Mesenchymal stem cell (in vitro differentiated cells and primary cell): ENCODE measurements around the gene CLEC4G.
"Not testable (repeated sequence)": the region's sequence is repeated elsewhere in the genome, so short reads cannot be mapped to it uniquely, and the experiment has no call there.

Experiments
- DNase-seq: peaks from one replicate; pipeline ENCODE4 v3.0.0-alpha.2; 2013
- H2AFZ ChIP-seq: one replicate; pipeline ENCODE4 v1.6.1; 2013; ENCODE audit warnings: low read depth, mild to moderate bottlenecking, control low read depth, inconsistent platforms, low read length, moderate library complexity
- H2AK5ac ChIP-seq: 2 replicates; pipeline ENCODE4 v1.6.1; 2013; ENCODE audit warnings: low read length, moderate library complexity, mild to moderate bottlenecking, inconsistent platforms; ENCODE audit not compliant: severe bottlenecking
- H2BK120ac ChIP-seq: one replicate; pipeline ENCODE4 v1.6.1; 2013; ENCODE audit warnings: low read depth, mild to moderate bottlenecking, inconsistent platforms, low read length, moderate library complexity
- H2BK12ac ChIP-seq, 2 experiments: one replicate each; pipeline ENCODE4 v1.6.1; 2013; ENCODE audit warnings: inconsistent platforms in 2 of 2, low read length in 2 of 2, mild to moderate bottlenecking in 2 of 2, moderate library complexity in 2 of 2, control low read depth in 1 of 2
- H2BK15ac ChIP-seq: one replicate; pipeline ENCODE4 v1.6.1; 2013; ENCODE audit warnings: mild to moderate bottlenecking, low read depth, inconsistent platforms; ENCODE audit not compliant: poor library complexity, severe bottlenecking
- H2BK5ac ChIP-seq: 2 replicates; pipeline ENCODE4 v1.6.1; 2013; ENCODE audit warnings: low read depth, mild to moderate bottlenecking, low read length, control low read depth, inconsistent platforms; ENCODE audit not compliant: poor library complexity, severe bottlenecking
- H3K14ac ChIP-seq, 2 experiments: one replicate each; pipeline ENCODE4 v1.6.1; 2013; ENCODE audit warnings: inconsistent platforms in 2 of 2, low read length in 2 of 2, control low read depth in 1 of 2, mild to moderate bottlenecking in 1 of 2, moderate library complexity in 1 of 2
- H3K18ac ChIP-seq, 2 experiments: one replicate each; pipeline ENCODE4 v1.6.1; 2013; ENCODE audit warnings: inconsistent platforms in 2 of 2, low read length in 2 of 2, control low read depth in 1 of 2, low read depth in 1 of 2, mild to moderate bottlenecking in 1 of 2
- H3K23ac ChIP-seq, 2 experiments: one replicate each; pipeline ENCODE4 v1.6.1; 2013; ENCODE audit warnings: inconsistent platforms in 2 of 2, low read length in 2 of 2, mild to moderate bottlenecking in 2 of 2, moderate library complexity in 2 of 2, control low read depth in 1 of 2
- H3K27ac ChIP-seq: 2 replicates; pipeline ENCODE4 v1.5.1; 2013; ENCODE audit warnings: mild to moderate bottlenecking, moderate library complexity, low read length, control low read depth, inconsistent platforms; ENCODE audit not compliant: poor library complexity, severe bottlenecking
- H3K27me3 ChIP-seq, 2 experiments: 2 replicates each; pipeline versions ENCODE4 v1.6.1 to v1.7.0; 2013; ENCODE audit warnings: low read length in 2 of 2, mild to moderate bottlenecking in 2 of 2, moderate library complexity in 2 of 2, control low read depth in 1 of 2, inconsistent platforms in 1 of 2; ENCODE audit not compliant: control insufficient read depth in 1 of 2, insufficient read depth in 1 of 2
- H3K36me3 ChIP-seq, 2 experiments: 2 replicates each; pipeline versions ENCODE4 v1.6.1 to v1.7.0; 2013; ENCODE audit warnings: low read length in 2 of 2, control low read depth in 1 of 2, inconsistent platforms in 1 of 2, low read depth in 1 of 2, mild to moderate bottlenecking in 1 of 2; ENCODE audit not compliant: insufficient read depth in 2 of 2, control insufficient read depth in 1 of 2
- H3K4ac ChIP-seq, 2 experiments: one replicate each; pipeline ENCODE4 v1.6.1; 2013; ENCODE audit warnings: inconsistent platforms in 2 of 2, low read length in 2 of 2, mild to moderate bottlenecking in 2 of 2, moderate library complexity in 2 of 2, control low read depth in 1 of 2, low read depth in 1 of 2
- H3K4me1 ChIP-seq: 2 replicates; pipeline ENCODE4 v1.6.1; 2013; ENCODE audit warnings: low read depth, low read length, control low read depth; ENCODE audit not compliant: control insufficient read depth, insufficient read depth
- H3K4me2 ChIP-seq: 2 replicates; pipeline ENCODE4 v1.6.1; 2013; ENCODE audit warnings: low read length, mild to moderate bottlenecking, inconsistent platforms; ENCODE audit not compliant: poor library complexity, severe bottlenecking
- H3K4me3 ChIP-seq, 2 experiments: 2 replicates each; pipeline versions ENCODE4 v1.5.1 to v1.7.0; 2013; ENCODE audit warnings: low read length in 2 of 2, mild to moderate bottlenecking in 2 of 2, control low read depth in 1 of 2, low read depth in 1 of 2; ENCODE audit not compliant: insufficient read depth in 1 of 2
- H3K79me1 ChIP-seq: replicated peaks from 2 replicates; pipeline ENCODE4 v1.6.1; 2013; ENCODE audit warnings: mild to moderate bottlenecking, control low read depth, low read length, inconsistent platforms; ENCODE audit not compliant: poor library complexity, severe bottlenecking
- H3K9ac ChIP-seq: 2 replicates; pipeline ENCODE4 v1.7.0; 2013; ENCODE audit warnings: mild to moderate bottlenecking, low read length, moderate library complexity
- H3K9me3 ChIP-seq: 2 replicates; pipeline ENCODE4 v1.7.0; 2013; ENCODE audit warnings: mild to moderate bottlenecking, low read length; ENCODE audit not compliant: control insufficient read depth
- H4K8ac ChIP-seq: one replicate; pipeline ENCODE4 v1.6.1; 2013; ENCODE audit warnings: inconsistent platforms, mild to moderate bottlenecking, low read length, moderate library complexity
- H4K91ac ChIP-seq: one replicate; pipeline ENCODE4 v1.6.1; 2013; ENCODE audit warnings: mild to moderate bottlenecking, low read length, inconsistent platforms
- WGBS: methylation state at CpG from one replicate; pipeline ENCODE4 v1.1.7; 2013; ENCODE audit warnings: mixed read lengths; 5-methylcytosine and 5-hydroxymethylcytosine counted together

CLEC4G gene

GRCh38 chr19:7748171-7748570 is 16.3 kb upstream of the CLEC4G start:
- H4K91ac ChIP-seq, result no peak overlapping the region
- H3K4me2 ChIP-seq, result no peak overlapping the region
- H2AFZ ChIP-seq, result no peak overlapping the region
- no peak overlapping the region for H3K27ac ChIP-seq
- no peak overlapping the region for H3K4me3 ChIP-seq
- H4K8ac ChIP-seq, result no peak overlapping the region
- H2BK5ac ChIP-seq, result no peak overlapping the region
- H3K27me3 ChIP-seq, result peaks cover 22 to 51% of the 10 kb centered on the region in 2 experiments
- H3K18ac ChIP-seq, result no peak overlapping the region
- H3K4me1 ChIP-seq, result no peaks in the 10 kb centered on the region
- H3K14ac ChIP-seq, result no peak overlapping the region
- H3K79me1 ChIP-seq, result no peaks in the 10 kb centered on the region
- no peak overlapping the region for H2BK120ac ChIP-seq
- no peak overlapping the region for H2AK5ac ChIP-seq
- no peak overlapping the region for H3K23ac ChIP-seq
- H3K36me3 ChIP-seq, result no peaks in the 10 kb centered on the region
- no peak overlapping the region for H2BK12ac ChIP-seq
- H3K9ac ChIP-seq, result no peak overlapping the region
- no peaks in the 10 kb centered on the region for H3K9me3 ChIP-seq
- H2BK15ac ChIP-seq, result no peak overlapping the region
- no peak overlapping the region for H3K4ac ChIP-seq
- WGBS, result no CpG with 5 or more reads among the region's 2 CpGs
- DNase-seq, result no peak

- Histone ChIP-seq H4K8ac (no peak within 1 kb of the TSS), H3K23ac (no peak within 1 kb of the TSS), H2AFZ (no peak within 1 kb of the TSS), H2BK15ac (no peak within 1 kb of the TSS), H3K4me1 (no peaks in the 10 kb centered on the region), H3K4me3 (no peak within 1 kb of the TSS), H3K36me3 (no peaks in the 10 kb centered on the region), H3K4ac (no peak within 1 kb of the TSS), H4K91ac (no peak within 1 kb of the TSS), H3K9me3 (no peaks in the 10 kb centered on the region), H3K79me1 (no peaks in the 10 kb centered on the region), H2BK5ac (no peak within 1 kb of the TSS), H3K14ac (no peak within 1 kb of the TSS), H3K27ac (no peak within 1 kb of the TSS), H2BK12ac (no peak within 1 kb of the TSS), H2AK5ac (no peak within 1 kb of the TSS), H3K27me3 (peaks cover 29 to 52% of the 10 kb centered on the region in 2 experiments), H3K4me2 (no peak within 1 kb of the TSS), H3K9ac (no peak within 1 kb of the TSS), H2BK120ac (no peak within 1 kb of the TSS), H3K18ac (no peak within 1 kb of the TSS)
- no peak for DNase-seq
- 65% methylated on average over 7 of the region's 7 CpGs for WGBS
Measured at GRCh38 chr19:7746903-7747884, 15.3 kb upstream of the CLEC4G start, which contains the start of gene CD209. CD209 (minus strand) TSS chr19:7747534; CDS start chr19:7747511, 23 bp downstream.

- H2BK120ac ChIP-seq, H3K4ac ChIP-seq, H2BK12ac ChIP-seq, H2BK5ac ChIP-seq, H3K4me1 ChIP-seq, DNase-seq, H2BK15ac ChIP-seq, H3K36me3 ChIP-seq, H2AFZ ChIP-seq, H4K91ac ChIP-seq, H3K23ac ChIP-seq, H3K27ac ChIP-seq, H3K4me3 ChIP-seq, H2AK5ac ChIP-seq, H3K4me2 ChIP-seq, H4K8ac ChIP-seq, H3K14ac ChIP-seq, H3K9me3 ChIP-seq, H3K18ac ChIP-seq, H3K79me1 ChIP-seq, H3K9ac ChIP-seq: not testable (repeated sequence)
- H3K27me3 ChIP-seq, result peaks cover 26 to 56% of the 10 kb centered on the region in 2 experiments
- WGBS, result 89% methylated on average over 4 of the region's 4 CpGs
Measured at GRCh38 chr19:7746306-7746705, 14.4 kb upstream of the CLEC4G start.

GRCh38 chr19:7744871-7745650 is 13.2 kb upstream of the CLEC4G start:
- H3K4me1 ChIP-seq, result no peaks in the 10 kb centered on the region
- no peak overlapping the region for H4K91ac ChIP-seq
- H2BK15ac ChIP-seq, result no peak overlapping the region
- H2BK12ac ChIP-seq, result no peak overlapping the region
- no peaks in the 10 kb centered on the region for H3K79me1 ChIP-seq
- H2AK5ac ChIP-seq, result no peak overlapping the region
- H3K18ac ChIP-seq, result no peak overlapping the region
- no peak overlapping the region for H3K4me2 ChIP-seq
- H3K9me3 ChIP-seq, result no peaks in the 10 kb centered on the region
- H4K8ac ChIP-seq, result no peak overlapping the region
- H2AFZ ChIP-seq, result no peak overlapping the region
- H3K27ac ChIP-seq, result no peak overlapping the region
- 72% methylated on average over 9 of the region's 12 CpGs for WGBS
- peaks cover 26 to 55% of the 10 kb centered on the region in 2 experiments for H3K27me3 ChIP-seq
- H3K9ac ChIP-seq, result no peak overlapping the region
- H3K4me3 ChIP-seq, result no peak overlapping the region
- no peak overlapping the region for H3K23ac ChIP-seq
- H3K4ac ChIP-seq, result no peak overlapping the region
- DNase-seq, result no peak
- H3K36me3 ChIP-seq, result no peaks in the 10 kb centered on the region
- H2BK120ac ChIP-seq, result no peak overlapping the region
- no peak overlapping the region for H2BK5ac ChIP-seq
- H3K14ac ChIP-seq, result no peak overlapping the region
